T-helper 2 cell treated with Interferon-gamma antibody and Interleukin-4, amounts not matched to agents 100 ng/mL and 5 ng/mL, for 36 hours (primary cell): ENCODE results near the gene SLC7A1. TPM values are rescaled to one million over a fixed set of nuclear protein-coding genes. Genes with fewer than 3 reads are reported as not detected.

Experiments used
- intact Hi-C: fragments of 100-400 bp; cut with micrococcal nuclease; formaldehyde crosslinking; loops from one replicate; pipeline ENCODE4 v1.15.1; 2023
- total RNA-seq: library from RNA; stranded (reverse); gene quantifications from 2 replicates; pipeline ENCODE4 v1.2.3, GENCODE V29; 2022

The SLC7A1 gene
- total RNA-seq, 1 donor from 2014 or later, result 75.9 TPM

- intact Hi-C loops, result no loop called here
Measured at GRCh38 chr13:29562786-29563438, 32.6 kb downstream of the SLC7A1 start.

- intact Hi-C loops, result no loop called here
Measured at GRCh38 chr13:29561918-29562317, 33.6 kb downstream of the SLC7A1 start.

GRCh38 chr13:29556742-29557141 lies 38.7 kb downstream of the SLC7A1 start:
- intact Hi-C loops, result no loop called here

GRCh38 chr13:29551214-29551613 lies 44.3 kb downstream of the SLC7A1 start:
- intact Hi-C loops, result no loop called here

GRCh38 chr13:29550430-29550988 lies 45.0 kb downstream of the SLC7A1 start:
- intact Hi-C loops, result no loop called here

GRCh38 chr13:29548722-29549121 lies 46.8 kb downstream of the SLC7A1 start:
- intact Hi-C loops, result no loop called here

GRCh38 chr13:29547153-29547552 lies 48.3 kb downstream of the SLC7A1 start:
- intact Hi-C loops, result no loop called here

- intact Hi-C loops, result no loop called here
Measured at GRCh38 chr13:29546662-29547061, 48.8 kb downstream of the SLC7A1 start.

GRCh38 chr13:29545988-29546387 lies 49.5 kb downstream of the SLC7A1 start:
- intact Hi-C loops, result no loop called here

- intact Hi-C loops, result no loop called here
Measured at GRCh38 chr13:29543230-29544215, 52.0 kb downstream of the SLC7A1 start.

- intact Hi-C loops, result no loop called here
Measured at GRCh38 chr13:29542381-29542780, 53.1 kb downstream of the SLC7A1 start.

- intact Hi-C loops, result no loop called here
Measured at GRCh38 chr13:29541400-29541799, 54.1 kb downstream of the SLC7A1 start.

- intact Hi-C loops, result no loop called here
Measured at GRCh38 chr13:29540799-29541198, 54.7 kb downstream of the SLC7A1 start.

- intact Hi-C loops, result no loop called here
Measured at GRCh38 chr13:29540334-29540733, 55.2 kb downstream of the SLC7A1 start.

GRCh38 chr13:29539856-29540255 lies 55.6 kb downstream of the SLC7A1 start:
- intact Hi-C loops, result no loop called here

- intact Hi-C loops, result no loop called here
Measured at GRCh38 chr13:29538652-29539040, 56.8 kb downstream of the SLC7A1 start.

- intact Hi-C loops, result no loop called here
Measured at GRCh38 chr13:29537736-29538651, 57.5 kb downstream of the SLC7A1 start.

GRCh38 chr13:29536853-29537252 lies 58.6 kb downstream of the SLC7A1 start:
- intact Hi-C loops, result no loop called here

- intact Hi-C loops, result no loop called here
Measured at GRCh38 chr13:29535663-29536655, 59.5 kb downstream of the SLC7A1 start.

- intact Hi-C loops, result no loop called here
Measured at GRCh38 chr13:29534083-29534482, 61.4 kb downstream of the SLC7A1 start.
